Caco-2 (cell line): ENCODE data around the gene GRM3. TPM values are rescaled to one million over a fixed set of nuclear protein-coding genes. Genes with fewer than 3 reads are reported as not detected.

ENCODE experiments used
- BruUV-seq: library from RNA; stranded (reverse); fragments of 400-500 nt; replicated peaks from 2 replicates; lab custom pipeline; 2021; lab: Mats Ljungman, UMichigan
- CTCF ChIA-PET: fragments of 300-600 bp; sonication (Branson Sonifier 250); formaldehyde crosslinking; loops from one replicate; lab custom pipeline; 2022; ENCODE audit warnings: antibody characterized with exemption; lab: Charles Lee
- POLR2A ChIA-PET: fragments of 300-600 bp; sonication (Branson Sonifier 250); formaldehyde crosslinking; loops from one replicate; lab custom pipeline; 2022; ENCODE audit warnings: antibody characterized with exemption; lab: Charles Lee
- DNase-seq, 2 experiments: peaks; one replicate each; pipeline versions ENCODE4 v3.0.0 to v3.0.0-alpha.2; 2020 to 2022
- H3K27me3 ChIP-seq: replicated peaks from 2 replicates; pipeline ENCODE4 v1.6.0; 2011; ENCODE audit warnings: low read length; ENCODE audit not compliant: control insufficient read depth, insufficient read depth
- H3K36me3 ChIP-seq: 2 replicates; pipeline ENCODE4 v1.5.1; 2011; ENCODE audit warnings: low read length; ENCODE audit not compliant: control insufficient read depth, insufficient read depth
- H3K4me1 ChIP-seq: fragments of 250-450 bp; sonication (Bioruptor Pico); 2 replicates; pipeline ENCODE4 v1.5.1; 2020; ENCODE audit warnings: mild to moderate bottlenecking
- H3K4me3 ChIP-seq: 2 replicates; pipeline ENCODE4 v1.5.1; 2011; ENCODE audit warnings: low read depth, mild to moderate bottlenecking, control low read depth, low read length
- H3K9me3 ChIP-seq: fragments of 250-450 bp; sonication (Bioruptor Pico); 2 replicates; pipeline ENCODE4 v1.5.1; 2020; ENCODE audit warnings: mild to moderate bottlenecking, moderate library complexity
- H3K27ac Mint-ChIP-seq: one replicate; pipeline ENCODE4 v1.8.0; 2022; ENCODE audit warnings: mixed read lengths; ENCODE audit not compliant: unreplicated experiment
- H3K27me3 Mint-ChIP-seq: one replicate; pipeline ENCODE4 v1.8.0; 2022; ENCODE audit warnings: mixed read lengths; ENCODE audit not compliant: insufficient read depth, unreplicated experiment
- H3K36me3 Mint-ChIP-seq: one replicate; pipeline ENCODE4 v1.8.0; 2022; ENCODE audit warnings: mild to moderate bottlenecking, mixed read lengths; ENCODE audit not compliant: insufficient read depth, unreplicated experiment
- H3K4me1 Mint-ChIP-seq: one replicate; pipeline ENCODE4 v1.8.0; 2022; ENCODE audit warnings: low read depth, mixed read lengths; ENCODE audit not compliant: unreplicated experiment
- H3K4me3 Mint-ChIP-seq: one replicate; pipeline ENCODE4 v1.8.0; 2022; ENCODE audit warnings: mild to moderate bottlenecking, moderate library complexity, mixed read lengths; ENCODE audit not compliant: unreplicated experiment
- H3K9me3 Mint-ChIP-seq: one replicate; pipeline ENCODE4 v1.8.0; 2022; ENCODE audit warnings: mixed read lengths; ENCODE audit not compliant: unreplicated experiment
- CTCF ChIP-seq, 2 experiments: fragments of 200-600 bp in 1 of 2; IDR thresholded peaks; 1 replicate in 1 of 2; 2 replicates in 1 of 2; pipeline versions ENCODE4 v1.5.1 to v1.8.0; 2011 to 2022; ENCODE audit warnings: antibody characterized with exemption in 1 of 2, control low read depth in 1 of 2, inconsistent platforms in 1 of 2, low read depth in 1 of 2, low read length in 1 of 2, mild to moderate bottlenecking in 1 of 2, moderate library complexity in 1 of 2; ENCODE audit not compliant: insufficient read depth in 1 of 2, severe bottlenecking in 1 of 2, unreplicated experiment in 1 of 2
- intact Hi-C: fragments of 100-400 bp; cut with micrococcal nuclease; formaldehyde crosslinking; loops from one replicate; pipeline ENCODE4 v1.10.0; 2022; ENCODE audit not compliant: unreplicated experiment
- total RNA-seq: library from RNA; stranded (reverse); gene quantifications from 2 replicates; pipeline ENCODE4 v1.2.3, GENCODE V29; 2022

GRM3 gene
- total RNA-seq, 1 experiment from 2014 or later: not detected

GRCh38 chr7:86748201-86748600 lies 104.5 kb downstream of the GRM3 start:
- Histone ChIP-seq H3K27me3 (no peaks in the 10 kb centered on the region), H3K36me3 (no peaks in the 10 kb centered on the region), H3K9me3 (no peaks in the 10 kb centered on the region), H3K4me3 (no peak overlapping the region), H3K4me1 (no peaks in the 10 kb centered on the region)
- H3K36me3 Mint-ChIP-seq: no peaks in the 10 kb centered on the region
- H3K27me3 Mint-ChIP-seq: peaks cover 4% of the 10 kb centered on the region
- ChIA-PET CTCF (no interaction called here), POLR2A (no interaction called here)
- BruUV-seq: no TSS peak
- intact Hi-C loops: no loop called here
- no peak overlapping the region for H3K27ac Mint-ChIP-seq
- TF ChIP-seq CTCF (IDR thresholded peaks at IDR 0.05; ENCODE audit: insufficient read depth in 1 of 2, low read depth in 1 of 2, low read length in 1 of 2, severe bottlenecking in 1 of 2, unreplicated experiment in 1 of 2): no peak
- no peak overlapping the region for H3K4me3 Mint-ChIP-seq
- no peak for DNase-seq
- H3K4me1 Mint-ChIP-seq: no peaks in the 10 kb centered on the region
- no peaks in the 10 kb centered on the region for H3K9me3 Mint-ChIP-seq

GRCh38 chr7:86748843-86749719 lies 105.4 kb downstream of the GRM3 start:
- no peaks in the 10 kb centered on the region for H3K9me3 ChIP-seq
- no peak for DNase-seq
- Mint-ChIP-seq H3K4me3 (no peak overlapping the region), H3K27me3 (peaks cover 4% of the 10 kb centered on the region), H3K27ac (no peak overlapping the region), H3K36me3 (no peaks in the 10 kb centered on the region), H3K9me3 (no peaks in the 10 kb centered on the region), H3K4me1 (no peaks in the 10 kb centered on the region)
- H3K4me1 ChIP-seq: no peaks in the 10 kb centered on the region
- no peaks in the 10 kb centered on the region for H3K36me3 ChIP-seq
- intact Hi-C loops: no loop called here
- no TSS peak for BruUV-seq
- CTCF ChIA-PET: no interaction called here
- no peak overlapping the region for H3K4me3 ChIP-seq
- H3K27me3 ChIP-seq: no peaks in the 10 kb centered on the region
- POLR2A ChIA-PET: no interaction called here
- TF ChIP-seq CTCF (IDR thresholded peaks at IDR 0.05; ENCODE audit: insufficient read depth in 1 of 2, low read depth in 1 of 2, low read length in 1 of 2, severe bottlenecking in 1 of 2, unreplicated experiment in 1 of 2): no peak

- no peaks in the 10 kb centered on the region for H3K9me3 ChIP-seq
- BruUV-seq: no TSS peak
- no peak overlapping the region for H3K4me3 ChIP-seq
- intact Hi-C loops: no loop called here
- Mint-ChIP-seq H3K27me3 (peaks cover 4% of the 10 kb centered on the region), H3K27ac (no peak overlapping the region), H3K9me3 (no peaks in the 10 kb centered on the region), H3K36me3 (no peaks in the 10 kb centered on the region), H3K4me1 (no peaks in the 10 kb centered on the region), H3K4me3 (no peak overlapping the region)
- H3K27me3 ChIP-seq: no peaks in the 10 kb centered on the region
- DNase-seq: no peak
- H3K36me3 ChIP-seq: no peaks in the 10 kb centered on the region
- POLR2A ChIA-PET: no interaction called here
- CTCF ChIA-PET: no interaction called here
- H3K4me1 ChIP-seq: no peaks in the 10 kb centered on the region
- no peak for TF ChIP-seq CTCF (IDR thresholded peaks at IDR 0.05; ENCODE audit: insufficient read depth in 1 of 2, low read depth in 1 of 2, low read length in 1 of 2, severe bottlenecking in 1 of 2, unreplicated experiment in 1 of 2)
Measured at GRCh38 chr7:86749741-86750665, 106.3 kb downstream of the GRM3 start.
